OCI-LY3 (cell line): ENCODE results near the gene GGA2.

ENCODE experiments used
- CTCF ChIP-seq: fragments of 200-600, 300-600 bp; sonication (generic); IDR thresholded peaks from 2 replicates; pipeline ENCODE4 v1.5.1; 2014; ENCODE audit warnings: antibody characterized with exemption, low read length, low read depth
- EZH2phosphoT487 ChIP-seq: fragments of 200-600 bp; shearing (Covaris generic); IDR thresholded peaks from 2 replicates; pipeline ENCODE4 v1.6.1; 2018; ENCODE audit warnings: antibody characterized with exemption, mixed run types, low read depth

- TF ChIP-seq CTCF (no peak), EZH2phosphoT487 (no peak)
Observed at GRCh38 chr16:23478566-23478965, 31.7 kb downstream of the GGA2 start.
